Smooth muscle cell (in vitro differentiated cells): ENCODE data around the gene VSIG4. TPM values are rescaled to one million over a fixed set of nuclear protein-coding genes. Genes with fewer than 3 reads are reported as not detected.

Source experiments
- microRNA counts: library from miRNA; unstranded; fragments of <30 nt; microRNA quantifications from one replicate; lab custom pipeline; 2016
- polyA plus RNA-seq: library from polyadenylated mRNA; unstranded; fragments of >200 nt; fragmentation: Nextera tagmentation; extraction: Ambion mirVana; gene quantifications from 2 replicates; pipeline ENCODE4 v1.2.1, GENCODE V29; 2016
- total RNA-seq: library from RNA; depleted of rRNA; stranded (reverse); fragments of >200 nt; gene quantifications from 2 replicates; pipeline ENCODE4 v1.2.3, GENCODE V29; 2014

The VSIG4 gene
- total and polyA plus RNA-seq, 2 experiments from 2014 or later = not detected

MicroRNAs within 50 kb of the gene (microRNA counts, 767-probe panel; counts per million panel counts)
- 183 counts per million for microRNA hsa-miR-223-3p (lab: Ali Mortazavi, UCI)

Other genes starting within 250 kb of the VSIG4 start
- 46.9 and 52.2 TPM in 2 replicates for gene HEPH, start 124.2 kb upstream of the VSIG4 start, total RNA-seq
- 22.7 and 36.1 TPM in 2 replicates for gene HEPH, start 124.2 kb upstream of the VSIG4 start, polyA plus RNA-seq